Fibroblast of peridontal ligament (primary cell): ENCODE measurements around the gene CADPS2.
A peak's percentile ranks its signal among the peaks of the same experiment; 100 is the strongest.
"Not testable (repeated sequence)": the region's sequence is repeated elsewhere in the genome, so short reads cannot be mapped to it uniquely, and the experiment has no call there.

Experiments
- DNase-seq: peaks from one replicate; pipeline ENCODE4 v3.0.0-alpha.2; 2010; ENCODE audit errors: extremely low read depth

The CADPS2 gene

GRCh38 chr7:122850528-122850927 is 35.7 kb downstream of the CADPS2 start:
- DNase-seq = no peak

- DNase-seq = no peak
Measured at GRCh38 chr7:122849957-122850328, 36.3 kb downstream of the CADPS2 start.

DNA sequence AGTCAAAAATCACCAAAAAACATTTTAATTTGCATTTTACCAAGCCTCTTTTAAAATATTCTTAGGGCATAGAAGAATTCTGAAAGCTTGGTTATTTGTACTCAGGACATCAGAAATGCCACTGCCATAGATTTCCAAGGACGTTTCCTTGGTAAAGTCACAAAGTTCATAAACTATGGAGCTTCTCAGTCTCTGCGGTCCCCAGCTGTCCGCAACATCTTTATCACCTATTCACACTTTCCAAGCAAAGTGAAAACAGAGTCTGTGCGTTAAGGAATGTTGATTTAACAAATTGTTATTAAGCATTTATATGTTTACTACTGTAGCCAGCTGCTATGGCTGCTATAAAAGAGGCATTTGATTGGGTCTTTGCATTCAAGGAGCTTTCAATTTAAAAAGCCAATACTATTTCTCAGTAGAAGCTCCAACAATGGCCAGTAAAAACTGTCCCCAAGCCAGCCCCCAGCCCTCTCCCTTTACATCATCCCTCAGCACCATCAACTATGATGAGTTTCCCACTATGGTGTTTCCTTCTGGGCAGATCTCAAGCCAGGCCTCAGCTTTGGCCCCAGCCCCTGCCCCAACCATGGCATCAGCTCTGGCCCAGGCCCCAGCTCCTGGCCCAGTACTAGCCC is 36.8 kb downstream of the CADPS2 start:
- no peak for DNase-seq

GRCh38 chr7:122847871-122848473 is 38.3 kb downstream of the CADPS2 start:
- no peak for DNase-seq

DNA sequence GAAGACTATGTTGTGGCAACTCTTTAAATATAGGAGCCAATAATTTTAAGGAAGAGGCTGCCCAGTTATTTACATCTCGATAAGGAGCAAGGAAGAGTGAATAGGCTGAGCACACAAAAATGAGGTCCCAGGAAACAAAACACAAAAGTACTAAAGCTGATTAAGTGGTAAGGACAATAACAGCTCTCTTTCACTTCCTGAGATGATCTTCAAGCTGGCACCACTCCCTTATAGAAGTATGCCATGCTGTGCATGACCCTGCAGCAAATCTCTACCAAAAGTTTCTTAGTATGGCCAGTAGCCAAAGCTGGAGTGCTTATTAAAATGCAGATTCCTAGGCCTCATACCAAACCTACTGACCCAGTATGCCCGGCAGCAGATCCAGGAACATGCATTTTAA is 39.7 kb downstream of the CADPS2 start:
- no peak for DNase-seq

GRCh38 chr7:122845286-122845685 is 41.0 kb downstream of the CADPS2 start:
- no peak for DNase-seq

- peak; percentile 14 for DNase-seq
Measured at GRCh38 chr7:122844191-122844988, 41.9 kb downstream of the CADPS2 start.

GRCh38 chr7:122842971-122843370 is 43.3 kb downstream of the CADPS2 start:
- DNase-seq = no peak

DNA sequence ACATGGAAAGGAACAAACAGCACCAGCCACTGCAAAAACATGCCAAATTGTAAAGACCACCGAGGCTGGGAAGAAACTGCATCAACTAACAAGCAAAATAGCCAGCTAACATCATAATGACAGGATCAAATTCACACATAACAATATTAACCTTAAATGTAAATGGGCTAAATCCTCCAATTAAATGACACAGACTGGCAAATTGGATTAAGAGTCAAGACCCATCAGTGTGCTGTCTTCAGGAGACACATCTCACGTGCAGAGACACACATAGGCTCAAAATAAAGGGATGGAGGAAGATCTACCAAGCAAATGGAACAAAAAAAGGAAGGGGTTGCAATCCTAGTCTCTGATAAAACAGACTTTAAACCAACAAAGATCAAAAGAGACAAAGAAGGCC is 50.0 kb downstream of the CADPS2 start:
- not testable (repeated sequence) for DNase-seq

- DNase-seq = not testable (repeated sequence)
Measured at GRCh38 chr7:122834571-122834942, 51.7 kb downstream of the CADPS2 start.

GRCh38 chr7:122833888-122834570 is 52.2 kb downstream of the CADPS2 start:
- DNase-seq = no peak

DNA sequence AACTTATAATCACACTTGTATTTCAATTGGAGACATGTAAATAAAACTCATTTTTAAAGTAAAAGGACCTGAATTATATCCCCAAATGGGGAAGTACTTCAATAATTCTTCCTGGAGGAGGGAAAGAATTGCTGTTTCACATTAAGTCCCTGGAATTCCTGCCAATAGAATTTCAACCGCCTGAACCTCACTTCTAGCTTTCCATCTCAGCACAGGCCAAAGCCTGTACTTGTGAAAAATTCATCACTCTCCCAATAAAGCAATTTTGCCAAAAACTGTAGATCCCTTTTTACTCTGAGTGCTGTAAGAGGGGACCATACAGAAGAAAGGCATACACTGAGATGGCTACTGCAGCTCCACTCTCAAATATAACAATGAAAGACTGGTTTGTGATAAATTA is 54.8 kb downstream of the CADPS2 start:
- DNase-seq = no peak

GRCh38 chr7:122829962-122830361 is 56.3 kb downstream of the CADPS2 start:
- DNase-seq = no peak

DNA sequence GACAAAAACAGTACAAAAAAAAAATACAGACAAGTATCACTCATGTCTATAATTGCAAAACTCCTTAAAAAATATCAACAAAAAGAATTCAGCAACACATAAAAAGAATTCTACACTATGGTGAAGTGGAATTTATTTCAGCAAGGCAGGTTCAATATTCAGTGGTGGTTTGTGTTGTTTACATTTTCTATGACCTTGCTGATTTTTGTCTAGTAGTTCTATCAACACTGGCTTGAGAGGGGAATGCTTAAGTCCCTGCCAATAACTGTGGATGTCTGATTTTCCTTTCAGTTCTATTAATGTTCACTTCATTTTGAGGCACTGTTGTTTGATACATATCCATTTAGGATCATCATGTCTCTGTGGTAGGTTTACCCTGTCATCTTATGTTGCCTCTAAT is 58.5 kb downstream of the CADPS2 start:
- DNase-seq = peak; percentile 8

- no peak for DNase-seq
Measured at GRCh38 chr7:122813845-122814244, 72.4 kb downstream of the CADPS2 start.

- DNase-seq = no peak
Measured at GRCh38 chr7:122803851-122804250, 82.4 kb downstream of the CADPS2 start.

DNA sequence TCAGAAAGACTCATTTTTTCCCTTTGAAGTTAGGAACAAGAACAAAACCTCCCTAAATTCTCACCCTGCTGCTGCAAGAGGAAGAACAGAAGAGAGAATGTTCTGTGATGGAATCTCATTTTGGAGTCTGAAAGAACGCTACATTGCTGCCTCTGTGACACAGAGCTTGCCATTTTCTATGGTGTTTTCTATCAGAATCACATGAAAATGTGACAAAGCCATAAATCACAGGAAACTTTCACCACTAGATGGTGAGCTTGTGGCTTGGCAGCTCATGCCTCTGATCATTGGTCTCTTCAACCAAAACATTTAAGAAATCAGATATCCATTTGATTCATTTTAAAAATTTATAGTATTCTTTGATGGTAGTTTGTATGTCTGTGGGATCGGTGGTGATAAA is 82.9 kb downstream of the CADPS2 start:
- DNase-seq = peak; percentile 66

DNA sequence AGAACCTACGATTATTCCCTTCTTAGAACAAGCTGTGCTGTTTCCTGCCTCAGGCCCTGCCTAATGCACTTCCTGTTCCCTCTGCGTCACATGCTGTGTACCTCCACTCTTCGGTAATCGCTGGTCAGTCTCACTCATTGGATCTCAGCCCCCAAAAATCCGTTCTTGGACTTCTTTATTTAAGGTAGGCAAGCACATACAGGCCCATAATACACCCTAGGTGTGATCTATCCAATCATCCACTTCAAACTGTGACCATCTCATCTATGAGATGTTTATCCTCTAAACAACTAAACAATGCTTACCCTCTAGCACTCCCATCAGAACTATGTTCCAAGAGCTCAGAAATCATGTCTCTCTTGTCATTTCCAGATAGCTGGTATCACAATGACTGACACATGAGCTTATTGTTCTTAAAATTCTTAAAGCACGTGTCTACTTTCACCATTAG is 83.9 kb downstream of the CADPS2 start:
- no peak for DNase-seq

- no peak for DNase-seq
Measured at GRCh38 chr7:122791959-122792545, 94.2 kb downstream of the CADPS2 start.

DNA sequence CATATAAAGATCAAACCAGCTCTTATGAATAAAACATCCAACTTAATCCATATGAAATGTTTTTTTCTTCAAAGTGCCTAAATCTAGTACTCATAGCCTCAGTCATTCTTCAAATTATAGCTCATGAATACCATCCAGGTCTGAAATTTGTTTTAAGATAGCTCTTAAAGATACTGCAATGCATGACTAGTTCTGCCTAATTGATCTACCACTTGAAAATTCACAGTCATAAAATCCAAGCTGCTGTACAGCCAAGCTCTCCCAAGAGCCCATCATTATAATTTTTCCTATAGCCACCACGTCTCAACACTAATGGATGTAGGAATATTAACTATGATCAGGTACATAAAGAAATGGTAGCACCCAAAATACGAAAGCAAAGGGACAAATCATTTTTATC is 95.7 kb downstream of the CADPS2 start:
- DNase-seq = no peak

DNA sequence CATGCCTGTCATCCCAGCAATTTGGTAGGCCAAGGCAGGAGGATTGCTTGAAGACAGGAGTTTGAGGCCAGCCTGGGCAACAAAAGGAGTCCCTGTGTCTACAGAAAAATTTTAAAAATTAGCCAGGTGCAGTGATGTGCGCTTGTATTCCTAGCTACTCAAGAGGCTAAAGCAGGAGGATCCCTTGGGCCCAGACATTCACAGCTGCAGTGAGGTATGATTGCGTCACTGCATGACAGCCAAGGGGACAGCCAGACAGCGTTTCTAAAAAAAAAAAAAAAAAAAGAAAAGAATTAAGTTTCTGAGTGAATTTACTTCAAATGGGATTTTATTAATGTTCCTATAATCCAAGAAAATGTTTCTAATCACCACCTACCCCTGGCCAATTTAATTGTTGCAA is 96.1 kb downstream of the CADPS2 start:
- DNase-seq = no peak

- no peak for DNase-seq
Measured at GRCh38 chr7:122789156-122789555, 97.1 kb downstream of the CADPS2 start.
